Right lobe of liver (tissue), 6 donors: ENCODE data around the gene MYL5. TPM values are rescaled to one million over a fixed set of nuclear protein-coding genes. Genes with fewer than 3 reads are reported as not detected.
"Not testable (repeated sequence)": the region's sequence is repeated elsewhere in the genome, so short reads cannot be mapped to it uniquely, and the experiment has no call there.

Experiments used
- ATAC-seq, 4 donors: fragments of 200-7000 bp; cut with Tn5 transposase; one replicate each; pipeline ENCODE4 v1.9.1; 2020; ENCODE audit warnings: mild to moderate bottlenecking in 4 of 4, moderate library complexity in 4 of 4
- DNase-seq, 3 donors: peaks; one replicate each; pipeline ENCODE4 v3.0.0-alpha.2; 2020
- H3K27ac ChIP-seq, 3 donors: fragments of 200-600 bp; one replicate each; pipeline ENCODE4 v1.8.0; 2022
- H3K27me3 ChIP-seq, 2 donors: fragments of 200-600 bp; one replicate each; pipeline ENCODE4 v1.8.0; 2022
- H3K36me3 ChIP-seq, 4 donors: fragments of 200-600 bp; sonication (generic) in 1 of 4; one replicate each; pipeline versions ENCODE4 v1.5.1 to v1.8.0; 2017 to 2022; ENCODE audit warnings: control low read depth in 1 of 4
- H3K4me1 ChIP-seq, 4 donors: fragments of 200-600 bp; sonication (generic) in 1 of 4; one replicate each; pipeline versions ENCODE4 v1.5.1 to v1.8.0; 2017 to 2022; ENCODE audit warnings: control low read depth in 1 of 4
- H3K4me3 ChIP-seq, 3 donors: fragments of 200-600 bp; one replicate each; pipeline ENCODE4 v1.8.0; 2022
- H3K9me3 ChIP-seq, 4 donors: fragments of 200-600 bp; sonication (generic) in 1 of 4; one replicate each; pipeline versions ENCODE4 v1.5.1 to v1.8.0; 2017 to 2022; ENCODE audit warnings: control low read depth in 1 of 4
- POLR2A ChIP-seq: fragments of 450-650 bp; IDR thresholded peaks from one replicate; pipeline ENCODE4 v1.6.1; 2017; ENCODE audit warnings: antibody characterized with exemption, mild to moderate bottlenecking
- WGBS: methylation state at CpG from one replicate; pipeline ENCODE4 v1.1.6; 2018; ENCODE audit warnings: low coverage, low lambda C conversion rate; ENCODE audit not compliant: insufficient coverage; ENCODE audit errors: missing lambda C conversion rate; 5-methylcytosine and 5-hydroxymethylcytosine counted together
- intact Hi-C, 2 donors: fragments of 100-400 bp; cut with DNase I; formaldehyde crosslinking; loops; one replicate each; pipeline versions ENCODE4 v1.11.2 to v1.14.1; 2022
- total RNA-seq, 6 experiments: library from RNA; depleted of rRNA in 2 of 6; stranded (reverse); fragments of >200 nt in 2 of 6; fragmentation: NEBNext Ultra II Directional in 3 of 6; extraction: Animal tissue kit (Norgen Biotek cat#: 25700) in 3 of 6; gene quantifications; one replicate each; pipeline versions ENCODE4 v1.1.0 to v1.2.4, GENCODE V29; 2016 to 2023
- TF ChIP-seq, protein P1 (sequence below), 4 donors: fragments of 200-600 bp in 3 of 4; fragments of 450-650 bp in 1 of 4; IDR thresholded peaks; one replicate each; pipeline versions ENCODE4 v1.5.1 to v1.8.0; 2016 to 2022; ENCODE audit warnings: antibody characterized with exemption in 4 of 4, mild to moderate bottlenecking in 2 of 4
- donor health status: DM: no; HTN: yes; CAD: no.
- donor health status: DM: no; HTN: no; CAD: no.
- donor health status: DM: no; HTN: no; CAD: no.
- donor health status: DM: no; HTN: yes; CAD: no.
- donor health status: DM: no; HTN: yes; CAD: no.

The MYL5 gene
- total RNA-seq, 6 experiments from 2014 or later: 6.9 to 9.2 (median 8.4) TPM

- Histone ChIP-seq H3K4me3 (peak overlapping the region in 2 of 3 donors; percentile 38 to 43), H3K4me1 (peaks cover 0 to 17% (median 4%) of the 10 kb centered on the region in 4 donors), H3K36me3 (no peaks in the 10 kb centered on the region), H3K27ac (peak overlapping the region; percentile 36 to 69 (median 67)), H3K9me3 (no peaks in the 10 kb centered on the region), H3K27me3 (no peaks in the 10 kb centered on the region)
- intact Hi-C loops: no loop called here
- 50% methylated on average over 6 of the region's 8 CpGs for WGBS
- no peak for ATAC-seq
- TF ChIP-seq, protein P1, sequence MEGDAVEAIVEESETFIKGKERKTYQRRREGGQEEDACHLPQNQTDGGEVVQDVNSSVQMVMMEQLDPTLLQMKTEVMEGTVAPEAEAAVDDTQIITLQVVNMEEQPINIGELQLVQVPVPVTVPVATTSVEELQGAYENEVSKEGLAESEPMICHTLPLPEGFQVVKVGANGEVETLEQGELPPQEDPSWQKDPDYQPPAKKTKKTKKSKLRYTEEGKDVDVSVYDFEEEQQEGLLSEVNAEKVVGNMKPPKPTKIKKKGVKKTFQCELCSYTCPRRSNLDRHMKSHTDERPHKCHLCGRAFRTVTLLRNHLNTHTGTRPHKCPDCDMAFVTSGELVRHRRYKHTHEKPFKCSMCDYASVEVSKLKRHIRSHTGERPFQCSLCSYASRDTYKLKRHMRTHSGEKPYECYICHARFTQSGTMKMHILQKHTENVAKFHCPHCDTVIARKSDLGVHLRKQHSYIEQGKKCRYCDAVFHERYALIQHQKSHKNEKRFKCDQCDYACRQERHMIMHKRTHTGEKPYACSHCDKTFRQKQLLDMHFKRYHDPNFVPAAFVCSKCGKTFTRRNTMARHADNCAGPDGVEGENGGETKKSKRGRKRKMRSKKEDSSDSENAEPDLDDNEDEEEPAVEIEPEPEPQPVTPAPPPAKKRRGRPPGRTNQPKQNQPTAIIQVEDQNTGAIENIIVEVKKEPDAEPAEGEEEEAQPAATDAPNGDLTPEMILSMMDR (IDR thresholded peaks at IDR 0.05): no peak
- no peak for TF ChIP-seq POLR2A
- no peak for DNase-seq
These were observed 15.4 kb downstream of the MYL5 start for GRCh38 chr4:689723-690122.

DNA sequence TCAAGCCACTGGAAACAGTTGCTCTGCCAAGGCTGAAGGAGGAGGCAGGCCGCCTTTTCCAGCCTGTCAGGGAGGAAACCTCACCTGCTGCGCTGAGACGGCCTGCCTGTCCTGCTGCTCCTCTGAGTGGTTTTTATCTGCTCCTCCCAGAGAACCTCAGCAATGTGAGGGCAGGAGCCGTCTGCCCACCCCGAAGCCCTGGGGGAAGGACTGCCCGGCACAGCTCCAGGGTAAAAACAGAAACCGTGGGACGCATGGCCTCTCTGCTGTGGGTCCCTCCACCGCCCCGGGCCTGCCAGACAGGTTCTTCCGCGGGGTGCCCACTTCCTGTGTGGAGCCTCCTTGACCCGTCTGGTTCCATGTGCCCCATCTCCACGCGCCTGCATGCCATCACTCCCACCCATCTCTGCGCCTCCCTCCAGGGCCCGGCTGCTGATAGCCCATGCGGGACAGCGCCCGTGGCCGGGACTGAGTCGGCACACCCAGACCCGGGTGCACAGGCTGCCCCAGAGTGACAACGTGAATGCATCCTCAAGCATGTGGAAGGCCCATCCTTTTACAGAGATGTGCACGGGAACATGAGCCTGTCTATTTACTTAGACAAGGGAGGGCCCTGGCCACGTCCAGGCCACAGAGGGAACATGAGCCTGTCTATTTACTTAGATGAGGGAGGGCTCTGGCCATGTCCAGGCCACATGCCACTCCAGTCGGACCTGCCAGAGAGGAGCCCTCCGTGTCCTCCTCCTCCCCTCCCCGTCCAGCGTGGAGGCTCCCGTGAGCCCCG lies 18.6 kb downstream of the MYL5 start:
- H3K4me1 ChIP-seq: peaks cover 0 to 2% (median 0%) of the 10 kb centered on the region in 4 donors
- WGBS: 45% methylated on average over 5 of the region's 32 CpGs
- ATAC-seq: peak; percentile 55 to 90 (median 74)
- H3K4me3 ChIP-seq: no peak overlapping the region
- no peaks in the 10 kb centered on the region for H3K36me3 ChIP-seq
- intact Hi-C loops: no loop called here
- peak in 2 of 3 donors; percentile 64 to 73 for DNase-seq
- no peaks in the 10 kb centered on the region for H3K9me3 ChIP-seq
- no peaks in the 10 kb centered on the region for H3K27me3 ChIP-seq
- no peak for TF ChIP-seq POLR2A
- TF ChIP-seq, protein P1 (IDR thresholded peaks at IDR 0.05): no peak
- H3K27ac ChIP-seq: no peak overlapping the region

DNA sequence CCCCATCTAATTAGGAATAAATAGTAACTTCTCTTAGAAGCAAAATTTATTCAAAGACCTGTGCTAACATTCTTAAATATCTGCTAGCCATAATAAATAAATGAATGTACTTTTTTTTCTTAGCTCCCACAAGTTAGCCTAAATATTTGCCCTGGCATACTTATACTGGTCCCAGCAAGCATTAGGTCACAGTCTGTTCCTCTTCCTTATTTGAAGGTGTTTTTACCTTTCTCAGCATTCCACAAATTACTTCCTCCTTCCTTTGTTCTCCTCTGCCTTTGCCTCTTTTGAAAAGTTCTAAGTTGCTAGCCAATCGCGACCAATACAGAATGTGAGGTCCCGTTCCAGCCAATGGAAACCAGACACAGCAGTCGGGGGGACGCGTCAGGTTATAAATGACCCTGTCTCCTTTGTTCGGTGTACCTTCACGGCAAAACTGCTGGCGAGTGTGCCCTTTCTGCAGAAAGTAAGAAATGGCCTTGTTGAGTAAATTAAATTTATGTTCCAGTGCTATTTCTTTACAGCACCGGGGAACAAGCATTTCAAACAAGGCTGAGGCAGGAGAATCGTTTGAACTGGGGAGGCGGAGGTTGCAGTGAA lies 20.1 kb downstream of the MYL5 start:
- H3K4me1 ChIP-seq, H3K36me3 ChIP-seq, H3K27ac ChIP-seq, DNase-seq, H3K9me3 ChIP-seq, H3K4me3 ChIP-seq, H3K27me3 ChIP-seq, intact Hi-C loops, ATAC-seq: not testable (repeated sequence)
- 84% methylated on average over 12 of the region's 12 CpGs for WGBS

DNA sequence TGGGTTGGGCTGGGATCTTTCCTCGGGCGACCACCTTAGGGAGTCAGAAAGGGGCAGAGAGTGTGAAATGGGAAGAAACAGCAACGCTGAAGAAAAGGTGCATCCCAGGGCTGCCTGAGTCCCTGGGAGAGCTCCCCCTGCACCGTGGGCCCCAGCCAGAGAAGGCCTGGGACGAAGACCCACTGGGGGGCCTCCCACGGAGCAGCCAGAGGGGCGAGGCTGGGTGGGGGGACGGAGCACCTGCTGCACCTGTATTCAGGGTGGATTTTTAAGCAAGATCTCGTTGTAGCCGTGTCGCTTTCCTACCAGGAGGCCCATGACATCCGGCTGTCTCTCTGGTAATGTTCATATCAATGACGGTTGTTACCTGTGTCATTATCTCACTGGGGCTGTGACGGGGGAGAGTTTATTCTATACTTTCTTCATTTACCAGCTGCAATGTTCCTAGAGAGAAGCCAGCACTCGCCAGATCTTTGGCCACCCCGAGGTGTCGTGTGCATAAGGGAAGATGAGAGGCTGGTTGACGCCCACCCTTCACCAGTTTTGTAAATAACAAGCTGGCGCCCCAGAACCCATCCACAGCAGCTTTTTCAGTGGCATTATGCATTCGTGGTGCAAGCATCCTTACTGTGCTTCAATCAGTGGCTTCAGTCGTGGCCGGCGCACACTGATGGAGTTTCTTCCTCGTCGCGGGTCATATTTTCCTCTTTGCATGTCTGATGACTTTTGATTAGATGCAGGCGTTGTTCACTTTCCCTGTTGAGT lies 25.7 kb downstream of the MYL5 start:
- ATAC-seq (no peak), DNase-seq (peak in 1 of 3 donors; percentile 51)
- Histone ChIP-seq H3K36me3 (no peaks in the 10 kb centered on the region), H3K27ac (peak overlapping the region in 1 of 3 donors; percentile 33), H3K4me1 (no peaks in the 10 kb centered on the region), H3K27me3 (no peaks in the 10 kb centered on the region), H3K4me3 (no peak overlapping the region), H3K9me3 (no peaks in the 10 kb centered on the region)
- TF ChIP-seq, protein P1 (IDR thresholded peaks at IDR 0.05): no peak
- no peak for TF ChIP-seq POLR2A
- intact Hi-C loops: no loop called here
- WGBS: 85% methylated on average over 10 of the region's 27 CpGs
